HG02852 (cell line): ENCODE data around the gene LMO7.

ENCODE experiments used
- ATAC-seq: cut with Tn5 transposase; IDR thresholded peaks from one replicate; pipeline ENCODE4 v1.9.1; 2021; ENCODE audit warnings: mild to moderate bottlenecking, moderate library complexity; ENCODE audit not compliant: unreplicated experiment

LMO7 gene

GRCh38 chr13:75831389-75831788 is 195.3 kb downstream of the LMO7 start:
- ATAC-seq: no peak

- ATAC-seq: no peak
Measured at GRCh38 chr13:75832812-75833211, 196.7 kb downstream of the LMO7 start.

GRCh38 chr13:75836441-75836840 is 200.3 kb downstream of the LMO7 start:
- no peak for ATAC-seq

- no peak for ATAC-seq
Measured at GRCh38 chr13:75838366-75839005, 202.4 kb downstream of the LMO7 start.

GRCh38 chr13:75839406-75839805 is 203.3 kb downstream of the LMO7 start:
- no peak for ATAC-seq

- no peak for ATAC-seq
Measured at GRCh38 chr13:75841905-75842304, 205.8 kb downstream of the LMO7 start.

GRCh38 chr13:75843074-75843473 is 206.9 kb downstream of the LMO7 start:
- no peak for ATAC-seq

GRCh38 chr13:75843991-75844390 is 207.9 kb downstream of the LMO7 start:
- no peak for ATAC-seq

GRCh38 chr13:75847588-75847987 is 211.5 kb downstream of the LMO7 start:
- peak; percentile 80 for ATAC-seq

- no peak for ATAC-seq
Measured at GRCh38 chr13:75850916-75851315, 214.8 kb downstream of the LMO7 start.

- no peak for ATAC-seq
Measured at GRCh38 chr13:75855216-75855615, 219.1 kb downstream of the LMO7 start.

GRCh38 chr13:75855847-75856246 is 219.7 kb downstream of the LMO7 start:
- no peak for ATAC-seq

- no peak for ATAC-seq
Measured at GRCh38 chr13:75857291-75857690, 221.2 kb downstream of the LMO7 start.

GRCh38 chr13:75860935-75861334 is 224.8 kb downstream of the LMO7 start:
- no peak for ATAC-seq

GRCh38 chr13:75861786-75862185 is 225.7 kb downstream of the LMO7 start:
- no peak for ATAC-seq

- no peak for ATAC-seq
Measured at GRCh38 chr13:75864718-75865117, 228.6 kb downstream of the LMO7 start.

- ATAC-seq: no peak
Measured at GRCh38 chr13:75867379-75868117, 231.4 kb downstream of the LMO7 start.

- no peak for ATAC-seq
Measured at GRCh38 chr13:75869981-75870380, 233.9 kb downstream of the LMO7 start.

- no peak for ATAC-seq
Measured at GRCh38 chr13:75870397-75870903, 234.3 kb downstream of the LMO7 start.

- ATAC-seq: no peak
Measured at GRCh38 chr13:75871059-75871458, 234.9 kb downstream of the LMO7 start.

GRCh38 chr13:75872980-75873379 is 236.8 kb downstream of the LMO7 start:
- no peak for ATAC-seq

GRCh38 chr13:75873494-75873893 is 237.4 kb downstream of the LMO7 start:
- ATAC-seq: no peak
